Endothelial cell of umbilical vein (primary cell): ENCODE results near the gene MCC. TPM values are rescaled to one million over a fixed set of nuclear protein-coding genes. Genes with fewer than 3 reads are reported as not detected.

Experiments used
- BruUV-seq: library from RNA; stranded (reverse); fragments of 400-500 nt; replicated peaks from 2 replicates; lab custom pipeline; 2021; lab: Mats Ljungman, UMichigan
- CTCF ChIA-PET: fragments of 300-600, 350-600 bp; sonication (Branson Sonifier 250); formaldehyde crosslinking; loops from one replicate; lab custom pipeline; 2021; ENCODE audit warnings: antibody characterized with exemption, inconsistent platforms; lab: Charles Lee
- POLR2A ChIA-PET: fragments of 300-600, 350-600 bp; sonication (Branson Sonifier 250); formaldehyde crosslinking; loops from one replicate; lab custom pipeline; 2021; ENCODE audit warnings: antibody characterized with exemption, inconsistent platforms; lab: Charles Lee
- DNase-seq: peaks from one replicate; pipeline ENCODE4 v3.0.0-alpha.2; 2011; ENCODE audit warnings: low read depth, low spot score
- FAIRE-seq: peaks from 2 replicates; lab custom pipeline; 2011; peaks lifted over from hg19 to GRCh38; lab: Jason Lieb, UNC
- H2AFZ ChIP-seq: 2 replicates; pipeline ENCODE4 v1.6.0; 2012; ENCODE audit warnings: low read depth, low read length, control low read depth, inconsistent platforms
- H3K27ac ChIP-seq: 2 replicates; pipeline ENCODE4 v1.5.1; 2011; ENCODE audit warnings: low read depth, mild to moderate bottlenecking, control low read depth, low read length, moderate library complexity; ENCODE audit not compliant: insufficient read depth
- H3K27me3 ChIP-seq, 2 experiments: 2 replicates each; pipeline versions ENCODE4 v1.6.0 to v1.6.1; 2011; ENCODE audit warnings: low read length in 2 of 2, mixed read lengths in 1 of 2; ENCODE audit not compliant: control insufficient read depth in 2 of 2, insufficient read depth in 2 of 2
- H3K36me3 ChIP-seq, 2 experiments: 2 replicates in 1 of 2; 3 replicates in 1 of 2; pipeline ENCODE4 v1.5.1; 2011; ENCODE audit warnings: low read length in 2 of 2, mild to moderate bottlenecking in 1 of 2, moderate library complexity in 1 of 2; ENCODE audit not compliant: control insufficient read depth in 2 of 2, insufficient read depth in 2 of 2; ENCODE audit errors: extremely low read depth in 1 of 2
- H3K4me1 ChIP-seq: 3 replicates; pipeline ENCODE4 v1.5.1; 2011; ENCODE audit warnings: mild to moderate bottlenecking, low read length; ENCODE audit not compliant: control insufficient read depth, insufficient read depth; ENCODE audit errors: extremely low read depth
- H3K4me2 ChIP-seq: 2 replicates; pipeline ENCODE4 v1.6.1; 2011; ENCODE audit warnings: low read length, control low read depth, mixed read lengths; ENCODE audit not compliant: insufficient read depth
- H3K4me3 ChIP-seq, 3 experiments: fragments of 200-600 bp in 1 of 3; sonication (generic), shearing (Covaris generic) in 1 of 3; replicated peaks in 1 of 3; 2 replicates each; pipeline ENCODE4 v1.5.1; 2011 to 2016; ENCODE audit warnings: control low read depth in 3 of 3, low read length in 3 of 3, mild to moderate bottlenecking in 2 of 3, inconsistent platforms in 1 of 3, low read depth in 1 of 3, moderate library complexity in 1 of 3; ENCODE audit not compliant: insufficient read depth in 1 of 3
- H3K79me2 ChIP-seq: 2 replicates; pipeline ENCODE4 v1.6.0; 2012; ENCODE audit warnings: low read length, inconsistent platforms; ENCODE audit not compliant: control insufficient read depth, insufficient read depth
- H3K9ac ChIP-seq: replicated peaks from 2 replicates; pipeline ENCODE3; 2011; ENCODE audit warnings: low read length, control low read depth; ENCODE audit not compliant: insufficient read depth; ENCODE audit errors: extremely low read depth
- H3K9me1 ChIP-seq: replicated peaks from 3 replicates; pipeline ENCODE4 v1.6.0; 2011; ENCODE audit warnings: mild to moderate bottlenecking, low read length; ENCODE audit not compliant: control insufficient read depth, insufficient read depth; ENCODE audit errors: extremely low read depth
- H3K9me3 ChIP-seq: replicated peaks from 2 replicates; pipeline ENCODE4 v1.5.1; 2012; ENCODE audit warnings: low read length, inconsistent platforms; ENCODE audit not compliant: control insufficient read depth, insufficient read depth
- H4K20me1 ChIP-seq: replicated peaks from 2 replicates; pipeline ENCODE3; 2011; ENCODE audit warnings: mild to moderate bottlenecking, low read length; ENCODE audit not compliant: control insufficient read depth, insufficient read depth; ENCODE audit errors: extremely low read depth
- CTCF ChIP-seq, 2 donors: IDR thresholded peaks; 1 replicate in 1 of 2; 2 replicates in 1 of 2; pipeline ENCODE4 v1.5.1; 2011; ENCODE audit warnings: low read length in 2 of 2, mild to moderate bottlenecking in 2 of 2, moderate library complexity in 2 of 2, control low read depth in 1 of 2, inconsistent platforms in 1 of 2, low read depth in 1 of 2; ENCODE audit not compliant: insufficient read depth in 1 of 2; ENCODE audit errors: extremely low read depth in 1 of 2
- EZH2 ChIP-seq: IDR thresholded peaks from 2 replicates; pipeline ENCODE4 v1.6.1; 2012; ENCODE audit warnings: borderline replicate concordance, low read depth, mild to moderate bottlenecking, moderate library complexity, low read length, inconsistent platforms; ENCODE audit not compliant: severe bottlenecking
- FOS ChIP-seq: IDR thresholded peaks from 2 replicates; pipeline ENCODE4 v1.6.1; 2011; ENCODE audit warnings: mild to moderate bottlenecking, low read length, moderate library complexity, borderline replicate concordance; ENCODE audit not compliant: insufficient read depth
- GATA2 ChIP-seq: IDR thresholded peaks from 2 replicates; pipeline ENCODE4 v1.7.0; 2011; ENCODE audit warnings: low read depth, mild to moderate bottlenecking, moderate library complexity, mixed read lengths, low read length; ENCODE audit not compliant: insufficient read length, insufficient read depth
- JUN ChIP-seq: IDR thresholded peaks from 2 replicates; pipeline ENCODE4 v1.6.1; 2011; ENCODE audit warnings: borderline replicate concordance, low read depth; ENCODE audit not compliant: insufficient read length, insufficient read depth
- MAX ChIP-seq: IDR thresholded peaks from 2 replicates; pipeline ENCODE4 v1.6.1; 2011; ENCODE audit not compliant: insufficient read depth, insufficient read length
- MYC ChIP-seq: IDR thresholded peaks from one replicate; pipeline ENCODE4 v1.6.1; 2011; ENCODE audit warnings: mild to moderate bottlenecking, low read depth, low read length
- POLR2A ChIP-seq: IDR thresholded peaks from 2 replicates; pipeline ENCODE4 v1.6.1; 2012; ENCODE audit warnings: low read depth, mild to moderate bottlenecking, control low read depth, low read length
- POLR2AphosphoS5 ChIP-seq: IDR thresholded peaks from 2 replicates; pipeline ENCODE4 v1.6.1; 2012; ENCODE audit warnings: low read depth, mild to moderate bottlenecking, control low read depth, low read length, moderate library complexity; ENCODE audit not compliant: insufficient read depth
- dilution Hi-C: fragments of 300-500 bp; cut with MboI; formaldehyde crosslinking; loops from one replicate; pipeline ENCODE4 v1.15.0; 2019; ENCODE audit warnings: low sequenced_read_pairs; ENCODE audit not compliant: extremely low pct_ligation_motif_present
- intact Hi-C: fragments of 100-400 bp; cut with micrococcal nuclease; formaldehyde crosslinking; loops from one replicate; pipeline ENCODE4 v1.10.0; 2022
- polyA plus RNA-seq, 4 experiments: library from polyadenylated mRNA; depleted of rRNA in 3 of 4; stranded (reverse) in 3 of 4; unstranded in 1 of 4; fragments of >200 nt; gene quantifications; 2 replicates each; pipeline versions ENCODE4 v1.2.1 to v1.2.3, GENCODE V29; 2011 to 2012; ENCODE audit warnings: missing spikeins in 1 of 4
- total RNA-seq: library from RNA; stranded (reverse); gene quantifications from 2 replicates; pipeline ENCODE4 v1.2.3, GENCODE V29; 2021

Gene MCC
- total and polyA plus RNA-seq, 2 donors (not counting 3 experiments of a cell fraction or from before 2014, with no cell fraction given), result 6.9 to 27.5 TPM

GRCh38 chr5:113128082-113128481 is 360.2 kb downstream of the MCC start:
- ChIA-PET CTCF (interaction anchor here (1.2 kb wide), 1 partner anchor 12 kb away, joined by 3 read pairs; no protein-coding TSS in a partner anchor), POLR2A (no interaction called here)
- Histone ChIP-seq H3K4me3 (no peak overlapping the region), H2AFZ (no peak overlapping the region), H3K4me1 (no peaks in the 10 kb centered on the region), H3K9me1 (no peaks in the 10 kb centered on the region), H3K9ac (no peak overlapping the region), H4K20me1 (no peaks in the 10 kb centered on the region), H3K27me3 (no peaks in the 10 kb centered on the region), H3K79me2 (no peaks in the 10 kb centered on the region), H3K36me3 (no peaks in the 10 kb centered on the region), H3K27ac (no peak overlapping the region), H3K4me2 (no peak overlapping the region), H3K9me3 (no peaks in the 10 kb centered on the region)
- DNase-seq, result no peak
- intact Hi-C loops (loop anchor here (5.0 kb wide), 1 partner anchor 131 kb away; no protein-coding TSS in a partner anchor), dilution Hi-C loops (no loop called here)
- BruUV-seq, result no TSS peak
- TF ChIP-seq FOS, result no peak
- no peak for TF ChIP-seq EZH2
- TF ChIP-seq POLR2A, result no peak
- TF ChIP-seq CTCF (IDR thresholded peaks at IDR 0.05; ENCODE audit: extremely low read depth in 1 of 2, insufficient read depth in 1 of 2, low read depth in 1 of 2, low read length in 2 of 2), result no peak
- no peak for TF ChIP-seq MAX
- TF ChIP-seq GATA2, result no peak
- no peak for TF ChIP-seq POLR2AphosphoS5
- no peak for TF ChIP-seq JUN
- TF ChIP-seq MYC, result no peak
- FAIRE-seq, result no peak
